AG20443 (cell line): Measurements from ENCODE around the gene PDE6C.

Source experiments
- DNase-seq: peaks from one replicate; pipeline ENCODE4 v3.0.0; 2012; ENCODE audit warnings: low spot score, mixed read lengths

PDE6C gene

DNA sequence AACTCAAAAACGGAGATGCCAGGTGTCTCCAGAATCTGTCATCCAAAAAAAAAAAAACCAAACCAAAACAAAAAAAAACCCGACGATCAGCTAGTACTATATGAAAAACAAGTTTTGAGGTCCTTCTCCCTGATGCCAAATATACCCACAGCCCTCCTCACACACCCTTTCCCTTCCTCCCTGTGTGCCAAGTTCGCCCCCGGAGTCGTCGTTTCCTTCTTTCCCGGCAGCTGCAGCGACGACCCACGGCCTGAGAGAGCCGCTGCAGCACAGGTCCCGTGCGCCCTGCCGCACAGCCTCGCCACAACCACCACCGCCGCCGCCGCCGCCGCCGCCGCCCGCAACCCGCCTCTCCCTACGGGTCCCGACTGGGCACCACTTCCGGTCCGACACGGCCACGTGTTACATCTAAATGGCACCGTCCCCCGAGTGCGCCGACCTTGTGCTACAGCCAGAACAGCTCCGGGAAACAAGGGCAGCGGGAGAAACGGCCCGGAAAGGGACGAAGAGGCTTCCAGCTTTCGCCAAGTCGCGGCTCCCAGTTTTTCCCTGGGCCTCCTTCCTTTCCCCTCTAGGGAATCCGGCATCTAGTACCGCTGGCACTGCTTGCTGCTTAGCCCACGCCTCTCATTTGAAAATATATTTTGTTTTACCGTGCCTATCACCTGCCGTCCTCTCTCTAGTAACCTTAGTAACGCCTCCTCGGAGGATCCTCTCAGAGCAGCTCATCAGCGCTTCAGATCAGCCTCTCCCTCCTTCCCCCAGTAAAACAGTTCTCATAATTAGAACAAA, 90.1 kb downstream of the PDE6C start, which contains the start of gene FRA10AC1:
Gene FRA10AC1, minus strand, starts transcription at position 383 of the 792 bp plus-strand sequence. CDS start 2,486 bp downstream, outside the sequence.
- DNase-seq: peak; percentile 95

DNA sequence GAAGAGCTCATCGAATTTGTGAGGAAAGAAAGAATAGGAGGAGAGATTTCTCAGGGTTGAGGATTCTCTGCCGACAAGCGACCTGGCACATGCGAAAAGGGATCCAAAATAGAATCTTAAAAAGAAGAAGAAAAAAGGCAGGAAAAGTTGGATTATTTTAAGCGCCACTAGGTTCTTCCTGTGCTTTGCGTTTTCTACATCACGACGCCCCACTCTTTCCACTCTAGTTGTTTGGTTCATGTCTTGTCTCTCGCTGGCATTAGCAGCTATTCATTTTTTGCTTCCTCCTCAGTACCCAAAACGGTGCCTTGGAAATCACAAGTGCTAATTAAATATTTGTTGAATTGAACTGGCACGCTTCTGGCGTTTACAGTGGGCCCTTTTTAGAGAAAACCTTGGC, 90.7 kb downstream of the PDE6C start:
- DNase-seq: peak; percentile 27

DNA sequence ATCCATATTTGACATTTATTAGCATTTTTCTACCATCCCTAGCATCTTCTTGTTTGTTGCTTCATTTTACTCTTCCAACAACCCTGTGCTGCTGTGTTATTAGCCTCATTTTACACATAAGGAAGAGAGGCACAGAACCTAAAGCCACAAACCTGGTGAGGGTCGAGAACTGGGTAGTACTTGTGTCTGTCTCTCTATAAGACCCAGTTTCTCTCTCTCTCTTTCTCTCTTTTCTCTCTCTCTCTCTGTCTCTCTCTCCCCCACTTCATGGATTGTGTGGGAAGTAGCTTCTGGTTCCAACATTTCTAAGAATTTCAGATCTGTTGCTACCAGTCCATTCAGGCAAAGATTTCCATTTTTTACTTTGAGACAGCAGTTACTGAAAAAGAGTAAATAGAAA, 91.5 kb downstream of the PDE6C start:
- no peak for DNase-seq

DNA sequence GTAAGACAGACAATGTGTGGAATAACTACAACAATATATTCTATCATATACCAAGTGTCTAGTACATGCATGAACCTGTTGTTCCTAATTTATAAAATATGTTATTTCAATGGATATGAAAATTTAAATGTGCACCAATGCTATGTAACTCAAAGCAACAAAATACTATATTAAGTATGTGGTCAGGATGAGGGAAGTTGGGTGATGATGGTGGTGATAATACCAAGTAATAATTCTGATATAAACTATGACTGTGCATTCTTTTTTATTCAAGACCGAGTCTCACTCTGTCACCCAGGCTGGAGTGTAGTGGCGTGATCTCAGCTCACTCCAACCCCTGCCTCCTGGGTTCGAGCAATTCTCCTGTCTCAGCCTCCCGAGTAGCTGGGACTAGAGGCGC, 92.1 kb downstream of the PDE6C start:
- no peak for DNase-seq

DNA sequence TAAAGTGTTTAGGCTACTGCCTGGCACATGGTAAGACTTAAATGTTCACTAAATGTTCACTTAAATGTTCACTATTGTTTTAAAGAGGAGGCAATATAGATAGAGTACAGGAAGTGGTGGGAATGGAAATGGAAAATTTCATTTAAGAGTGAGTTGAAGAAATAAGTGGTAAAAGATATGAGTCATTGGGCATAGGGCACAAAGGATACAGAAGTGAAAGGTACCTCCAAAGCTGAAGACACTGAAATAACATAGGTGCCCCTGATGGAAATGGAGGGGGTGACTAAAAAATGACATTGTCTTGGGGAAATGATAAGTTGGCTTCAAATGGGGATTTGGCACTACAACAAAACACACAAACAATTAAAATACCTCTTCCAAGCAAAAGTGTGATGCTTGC, 95.3 kb downstream of the PDE6C start:
- DNase-seq: no peak

DNA sequence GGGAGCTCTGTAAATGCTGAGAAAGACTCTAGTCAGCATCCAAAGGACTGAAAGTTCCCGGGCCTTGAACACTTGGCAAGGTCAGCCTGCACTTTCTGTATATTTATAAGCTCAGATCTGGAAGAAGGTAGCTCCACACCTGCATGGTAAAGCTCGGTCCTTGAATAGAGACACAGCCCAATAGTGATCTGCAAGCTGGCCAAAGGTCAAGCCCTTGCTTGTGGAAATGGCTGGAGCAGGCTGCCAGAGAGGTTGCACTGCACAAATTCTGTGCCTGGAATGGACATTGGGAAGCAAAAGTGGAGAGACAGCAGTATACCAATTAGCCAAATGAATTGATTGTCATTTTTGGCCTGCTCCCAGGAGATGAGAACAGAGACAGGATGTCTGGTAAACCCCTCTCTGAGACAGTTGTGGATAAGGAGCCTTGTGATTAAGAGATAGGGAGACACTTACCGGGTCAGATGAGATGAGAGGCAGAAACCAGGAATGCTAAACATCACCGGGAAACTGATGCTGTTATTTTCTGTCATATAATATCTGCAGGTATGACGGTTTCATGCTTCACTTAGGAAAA, 98.1 kb downstream of the PDE6C start:
- no peak for DNase-seq

DNA sequence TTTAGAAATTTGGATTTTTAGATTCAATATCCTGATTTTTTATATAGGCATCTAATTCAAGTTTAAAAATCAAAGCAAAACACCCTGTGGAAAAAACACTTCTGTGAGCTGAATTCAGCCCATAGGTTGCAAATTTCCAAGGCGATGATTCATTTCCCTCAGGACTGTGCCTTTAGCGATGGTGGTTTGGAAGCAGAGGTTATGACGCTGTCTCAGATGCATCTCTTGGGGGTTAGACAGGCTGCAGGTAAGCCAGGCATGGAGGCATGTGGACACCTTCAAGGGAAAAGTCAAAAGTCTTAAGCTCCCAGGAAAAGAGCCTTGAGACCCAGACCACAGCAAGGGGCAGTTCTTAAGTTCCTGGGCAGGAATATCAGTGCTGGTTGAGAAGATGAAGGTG, 99.6 kb downstream of the PDE6C start:
- no peak for DNase-seq

DNA sequence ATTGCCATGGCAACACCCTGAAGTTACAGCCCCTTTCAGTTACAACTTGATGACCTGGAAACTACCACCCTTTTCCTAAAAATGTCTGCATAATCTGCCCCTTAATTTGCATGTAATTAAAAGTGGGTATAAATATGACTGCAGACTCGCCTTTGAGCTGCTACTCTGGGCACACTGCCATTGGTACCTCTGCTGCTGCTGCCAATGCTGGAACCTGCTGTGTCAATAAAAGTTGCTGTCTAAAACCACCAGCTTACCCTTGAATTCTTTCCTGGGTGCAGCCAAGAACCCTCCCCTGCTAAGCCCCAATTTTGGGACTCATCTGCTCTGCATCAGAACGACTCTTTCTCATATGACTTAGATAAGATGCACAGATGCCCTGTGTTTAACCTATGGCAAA, 100.3 kb downstream of the PDE6C start:
- no peak for DNase-seq

DNA sequence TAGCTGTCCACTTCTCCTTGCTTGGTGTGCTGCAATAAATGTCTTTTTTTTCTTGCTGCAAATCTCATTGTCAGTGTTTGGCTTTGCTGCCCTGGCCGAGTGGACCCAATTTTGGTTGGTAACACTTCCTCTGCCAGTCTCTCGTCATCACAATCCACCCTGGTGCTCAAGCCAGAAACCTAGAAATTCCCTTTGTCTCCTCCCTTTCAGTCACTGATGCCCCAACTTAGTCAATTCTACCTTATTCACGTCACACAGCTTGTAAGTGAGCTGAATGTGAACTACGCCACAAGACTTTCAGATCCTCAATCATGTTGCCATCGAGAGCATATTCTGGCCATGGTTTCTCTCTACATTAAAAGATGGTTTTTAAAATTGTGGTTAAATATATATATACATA, 103.0 kb downstream of the PDE6C start:
- no peak for DNase-seq
